Lung microvascular endothelial cell (primary cell): ENCODE data around the gene PHACTR2. TPM values are rescaled to one million over a fixed set of nuclear protein-coding genes. Genes with fewer than 3 reads are reported as not detected.

Experiments used
- DNase-seq, 2 donors: peaks; one replicate each; pipeline versions ENCODE4 v3.0.0 to v3.0.0-alpha.2; 2010; ENCODE audit warnings: low read depth in 2 of 2
- total RNA-seq: library from RNA; depleted of rRNA; stranded (reverse); fragments of >200 nt; gene quantifications from 2 replicates; pipeline ENCODE4 v1.2.1, GENCODE V29; 2014

PHACTR2 gene
- total RNA-seq, 1 donor from 2014 or later = 207 TPM

DNA sequence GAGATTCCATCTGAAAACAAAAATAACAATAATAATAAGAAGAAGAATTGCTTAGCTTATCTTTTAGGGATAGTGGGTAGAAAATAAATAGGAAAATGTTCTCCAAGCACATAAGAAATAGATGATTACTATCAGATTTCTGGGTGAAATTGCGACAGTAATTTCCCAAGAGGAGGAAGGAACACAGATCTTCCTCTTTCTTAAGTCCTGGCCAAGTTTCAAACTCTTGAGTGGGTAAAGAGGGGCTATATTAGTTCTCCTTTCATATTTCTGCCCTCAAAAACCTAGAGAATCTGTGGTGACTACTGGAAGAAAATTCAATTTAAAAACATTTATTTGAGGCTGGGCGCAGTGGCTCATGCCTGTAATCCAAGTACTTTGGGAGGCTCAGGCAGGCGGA lies 63.7 kb downstream of the PHACTR2 start:
- no peak for DNase-seq

- DNase-seq = no peak
Measured at GRCh38 chr6:143742070-143742954, 64.5 kb downstream of the PHACTR2 start.

DNA sequence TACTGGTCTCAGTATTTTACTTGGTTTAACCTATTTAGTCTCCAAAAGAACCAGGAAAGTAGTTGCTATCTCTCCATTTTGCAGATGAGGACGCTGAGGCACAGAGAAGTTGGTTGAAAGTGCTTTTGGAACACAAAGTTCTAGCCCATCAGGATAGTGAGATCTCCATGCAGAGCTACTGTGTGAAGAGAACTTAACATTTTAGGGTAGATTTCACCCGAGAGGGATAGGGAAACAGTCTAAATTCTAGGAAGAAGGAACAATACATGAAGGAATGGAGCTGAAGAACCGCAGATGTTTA lies 65.1 kb downstream of the PHACTR2 start:
- DNase-seq = no peak

GRCh38 chr6:143743301-143744166 lies 65.8 kb downstream of the PHACTR2 start:
- DNase-seq = no peak

DNA sequence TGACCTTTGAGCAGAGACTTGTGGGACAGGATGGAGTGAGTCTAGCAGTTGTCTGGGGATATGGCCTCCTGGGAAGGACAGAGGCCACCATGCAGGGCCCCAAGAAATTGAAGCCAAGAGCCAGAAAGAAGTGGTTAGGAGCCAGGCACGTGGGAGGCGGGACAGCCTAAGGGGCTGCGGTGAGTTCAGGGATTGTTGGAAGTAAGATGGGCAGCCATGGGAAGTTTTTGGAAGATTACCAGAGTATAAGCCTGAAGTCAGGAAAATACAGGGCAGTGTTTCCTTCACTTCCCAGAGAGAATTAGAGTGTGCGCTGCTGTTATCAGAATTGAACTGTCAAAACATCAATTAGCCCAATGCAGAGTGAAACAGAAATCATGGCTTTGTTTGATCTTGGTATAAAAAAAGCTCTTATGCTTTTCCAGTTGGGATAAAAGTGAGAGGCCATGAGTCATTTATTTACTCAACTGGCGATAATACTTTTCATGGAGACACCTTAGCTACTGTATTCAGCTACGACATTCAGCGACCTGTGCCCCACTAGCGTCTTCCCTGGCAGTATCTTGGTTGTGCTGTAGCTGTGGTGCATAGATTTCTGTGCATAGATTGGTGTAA lies 66.9 kb downstream of the PHACTR2 start:
- DNase-seq = peak in 1 of 2 donors; percentile 23

- peak; percentile 60 to 79 for DNase-seq
Measured at GRCh38 chr6:143745166-143746133, 67.7 kb downstream of the PHACTR2 start.

DNA sequence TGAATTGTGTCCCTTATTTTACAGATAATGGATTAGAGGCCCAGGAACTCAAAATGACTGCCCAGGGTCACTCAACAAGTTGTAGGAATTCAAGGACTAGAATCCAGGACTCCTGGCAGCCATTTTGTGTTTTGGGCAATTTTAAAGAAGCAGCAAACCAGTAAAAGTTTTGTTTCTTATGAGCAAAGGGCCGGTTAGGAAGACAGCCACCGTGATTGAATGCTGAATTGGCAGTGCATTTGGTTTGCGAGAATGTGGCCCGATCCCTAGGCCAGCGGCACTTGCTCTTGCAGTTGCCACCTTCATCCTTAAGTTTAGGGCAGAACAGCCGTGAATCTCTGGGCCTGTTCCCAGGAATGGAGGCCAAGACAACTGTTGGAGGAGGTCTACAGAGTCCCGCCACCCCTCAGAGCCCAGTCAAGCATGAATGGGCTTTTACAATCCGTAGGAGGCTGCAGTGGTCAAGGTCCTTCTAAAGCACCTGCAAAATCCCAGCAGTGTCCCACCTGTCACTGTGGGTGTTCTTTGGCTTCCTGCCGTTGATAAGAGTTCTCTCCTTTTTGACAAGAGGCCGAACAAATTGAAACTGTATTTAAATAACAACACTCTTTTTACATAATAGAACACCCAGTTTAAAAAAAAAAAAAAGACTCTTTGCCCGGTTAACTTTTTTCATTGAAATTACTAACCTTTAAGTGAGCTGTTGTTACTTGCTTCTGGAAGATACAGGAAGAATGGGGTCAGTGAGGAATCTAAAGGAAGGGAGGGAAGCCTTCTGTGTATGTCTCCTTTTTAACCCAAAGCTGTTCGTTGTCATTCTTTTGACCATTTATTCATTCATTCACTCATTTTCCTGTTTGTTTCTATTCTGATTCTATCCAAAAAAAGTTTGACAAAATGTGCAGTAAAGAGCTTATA lies 68.7 kb downstream of the PHACTR2 start:
- DNase-seq = no peak

DNA sequence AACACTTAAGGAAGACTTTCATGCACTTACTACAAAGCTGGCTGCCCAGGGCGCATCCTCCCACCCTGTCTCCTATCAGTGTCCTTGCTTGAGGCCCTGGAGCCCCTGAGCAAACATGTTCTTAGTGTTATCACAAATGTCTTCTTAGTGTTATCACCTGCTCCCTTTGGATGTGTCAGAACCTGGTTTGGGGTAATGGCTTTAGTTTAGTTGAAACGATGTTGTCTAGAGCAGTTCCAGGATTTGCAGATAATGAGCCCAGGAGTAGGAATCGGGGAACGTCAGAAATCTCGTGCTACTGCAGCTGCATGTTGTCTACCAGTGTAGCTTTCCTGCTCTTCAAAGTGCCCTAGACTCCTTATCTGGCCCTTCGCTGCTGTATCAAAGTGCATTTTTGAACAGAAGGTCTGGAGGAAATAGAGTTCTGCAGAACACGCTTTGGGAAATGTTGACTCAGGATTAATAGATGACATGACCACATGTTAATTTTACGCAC lies 69.6 kb downstream of the PHACTR2 start:
- no peak for DNase-seq

GRCh38 chr6:143749891-143750290 lies 72.1 kb downstream of the PHACTR2 start:
- DNase-seq = no peak

- DNase-seq = no peak
Measured at GRCh38 chr6:143750877-143751276, 73.1 kb downstream of the PHACTR2 start.

DNA sequence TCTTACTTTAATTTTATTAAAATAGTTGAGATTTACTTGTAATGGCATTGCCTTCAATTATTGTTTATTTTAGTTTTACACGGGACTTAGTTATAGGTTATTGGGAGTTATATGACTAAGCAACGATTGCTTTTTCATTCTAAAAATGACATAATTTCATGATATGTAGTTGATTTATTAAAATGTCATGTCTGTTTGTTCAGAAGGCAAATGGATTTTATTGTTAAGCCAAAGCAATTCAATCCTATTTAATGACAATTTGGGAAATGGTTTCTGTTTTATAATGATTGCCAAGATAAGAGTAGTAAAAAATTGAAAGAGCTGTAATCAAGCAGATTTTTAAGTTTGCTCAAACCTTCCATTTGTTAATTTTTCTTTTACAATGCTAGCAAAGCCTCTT lies 74.7 kb downstream of the PHACTR2 start:
- DNase-seq = no peak

DNA sequence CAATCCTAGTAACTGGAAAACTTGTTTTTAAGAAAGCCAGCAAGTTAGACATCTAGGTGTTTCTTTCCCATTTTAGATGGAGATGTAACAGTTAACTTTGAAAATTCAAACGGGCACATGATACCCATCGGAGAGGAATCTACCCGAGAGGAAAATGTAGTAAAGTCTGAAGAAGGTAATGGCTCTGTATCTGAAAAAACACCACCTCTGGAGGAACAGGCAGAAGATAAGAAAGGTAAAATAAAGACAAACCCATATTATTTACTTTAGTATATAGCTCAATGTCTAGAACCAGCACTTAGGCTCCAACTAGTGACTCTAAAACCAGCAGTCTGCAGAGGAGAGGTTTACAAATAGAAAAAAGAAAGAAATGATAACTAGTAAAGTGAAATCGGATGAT lies 75.9 kb downstream of the PHACTR2 start:
- no peak for DNase-seq

GRCh38 chr6:143754204-143754603 lies 76.4 kb downstream of the PHACTR2 start:
- DNase-seq = no peak

DNA sequence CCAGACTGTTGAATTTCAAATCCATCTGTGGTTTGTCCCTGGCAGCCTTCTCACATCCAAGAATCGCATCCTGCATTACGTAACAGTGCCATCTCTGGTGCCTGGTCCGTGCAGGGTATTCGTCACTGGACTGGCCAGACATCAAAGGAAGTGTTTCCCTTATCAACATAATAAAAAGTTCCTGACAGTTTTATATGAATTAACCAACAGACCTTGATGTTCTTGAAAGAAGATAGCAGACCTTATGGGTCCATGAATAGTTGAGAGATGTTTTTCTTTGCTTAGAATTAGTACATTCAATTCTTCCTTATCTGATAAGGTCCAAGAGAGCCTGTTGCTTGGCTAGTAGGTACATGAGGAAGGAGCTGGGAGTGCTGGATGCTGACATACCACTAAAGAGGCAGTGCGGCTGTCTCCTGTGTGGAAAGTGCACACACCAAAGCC lies 77.6 kb downstream of the PHACTR2 start:
- peak; percentile 80 to 87 for DNase-seq

DNA sequence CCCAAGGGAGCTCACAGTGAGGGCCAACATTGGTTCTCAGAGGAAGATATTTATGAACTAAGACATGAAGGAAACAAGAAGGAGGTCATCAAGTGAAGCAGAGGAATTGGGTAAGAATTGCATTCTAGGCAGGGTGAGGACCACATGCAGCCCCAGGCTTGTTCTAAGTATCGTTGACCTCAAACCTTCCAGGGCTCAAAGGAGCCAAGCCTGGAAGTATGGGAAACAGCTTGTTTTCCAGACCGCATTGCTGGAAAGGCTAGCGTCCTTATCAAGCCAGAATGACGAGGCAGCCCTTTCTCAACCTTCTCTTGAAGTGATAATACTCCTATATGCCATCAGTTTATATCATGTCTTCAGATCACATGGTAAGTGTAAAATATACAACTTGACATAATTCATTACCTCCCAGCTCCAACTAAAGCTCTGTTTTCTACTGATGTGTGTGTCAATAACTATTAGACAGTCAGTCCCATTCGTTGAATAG lies 79.6 kb downstream of the PHACTR2 start:
- no peak for DNase-seq

- no peak for DNase-seq
Measured at GRCh38 chr6:143758551-143758950, 80.8 kb downstream of the PHACTR2 start.

- DNase-seq = peak; percentile 38 to 40
Measured at GRCh38 chr6:143759666-143760065, 81.9 kb downstream of the PHACTR2 start.

- DNase-seq = peak in 1 of 2 donors; percentile 56
Measured at GRCh38 chr6:143761074-143761473, 83.3 kb downstream of the PHACTR2 start.

- no peak for DNase-seq
Measured at GRCh38 chr6:143762126-143762525, 84.4 kb downstream of the PHACTR2 start.
